Thyroid gland (tissue), 4 donors: ENCODE data around the gene AGFG2.

Experiments
- POLR2A ChIP-seq, 2 donors: fragments of 450-650 bp; IDR thresholded peaks; one replicate each; pipeline ENCODE4 v1.6.1; 2017; ENCODE audit warnings: antibody characterized with exemption in 2 of 2, mild to moderate bottlenecking in 2 of 2, moderate library complexity in 1 of 2
- TF ChIP-seq, protein P1 (sequence below), 6 experiments: fragments of 200-600 bp in 3 of 6; fragments of 450-650 bp in 3 of 6; sonication (generic) in 3 of 6; IDR thresholded peaks; one replicate each; pipeline ENCODE4 v1.5.1; 2016 to 2019; ENCODE audit warnings: antibody characterized with exemption in 6 of 6, mild to moderate bottlenecking in 2 of 6, inconsistent platforms in 1 of 6, moderate library complexity in 1 of 6

- TF ChIP-seq, protein P1, sequence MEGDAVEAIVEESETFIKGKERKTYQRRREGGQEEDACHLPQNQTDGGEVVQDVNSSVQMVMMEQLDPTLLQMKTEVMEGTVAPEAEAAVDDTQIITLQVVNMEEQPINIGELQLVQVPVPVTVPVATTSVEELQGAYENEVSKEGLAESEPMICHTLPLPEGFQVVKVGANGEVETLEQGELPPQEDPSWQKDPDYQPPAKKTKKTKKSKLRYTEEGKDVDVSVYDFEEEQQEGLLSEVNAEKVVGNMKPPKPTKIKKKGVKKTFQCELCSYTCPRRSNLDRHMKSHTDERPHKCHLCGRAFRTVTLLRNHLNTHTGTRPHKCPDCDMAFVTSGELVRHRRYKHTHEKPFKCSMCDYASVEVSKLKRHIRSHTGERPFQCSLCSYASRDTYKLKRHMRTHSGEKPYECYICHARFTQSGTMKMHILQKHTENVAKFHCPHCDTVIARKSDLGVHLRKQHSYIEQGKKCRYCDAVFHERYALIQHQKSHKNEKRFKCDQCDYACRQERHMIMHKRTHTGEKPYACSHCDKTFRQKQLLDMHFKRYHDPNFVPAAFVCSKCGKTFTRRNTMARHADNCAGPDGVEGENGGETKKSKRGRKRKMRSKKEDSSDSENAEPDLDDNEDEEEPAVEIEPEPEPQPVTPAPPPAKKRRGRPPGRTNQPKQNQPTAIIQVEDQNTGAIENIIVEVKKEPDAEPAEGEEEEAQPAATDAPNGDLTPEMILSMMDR (IDR thresholded peaks at IDR 0.05) = no peak
- no peak for TF ChIP-seq POLR2A (IDR thresholded peaks at IDR 0.05)
Measured at GRCh38 chr7:100504887-100505611, 34.0 kb upstream of the AGFG2 start.
